WI38 (cell line): ENCODE results near the gene GNAZ.

Experiments
- H3K4me3 ChIP-seq: 2 replicates; pipeline ENCODE4 v1.5.1; 2011; ENCODE audit warnings: low read depth, mild to moderate bottlenecking, control low read depth, low read length
- TF ChIP-seq, protein P1 (sequence below): IDR thresholded peaks from 2 replicates; pipeline ENCODE4 v1.5.1; 2012; ENCODE audit warnings: low read depth, mild to moderate bottlenecking, control low read depth, low read length

The GNAZ gene

DNA sequence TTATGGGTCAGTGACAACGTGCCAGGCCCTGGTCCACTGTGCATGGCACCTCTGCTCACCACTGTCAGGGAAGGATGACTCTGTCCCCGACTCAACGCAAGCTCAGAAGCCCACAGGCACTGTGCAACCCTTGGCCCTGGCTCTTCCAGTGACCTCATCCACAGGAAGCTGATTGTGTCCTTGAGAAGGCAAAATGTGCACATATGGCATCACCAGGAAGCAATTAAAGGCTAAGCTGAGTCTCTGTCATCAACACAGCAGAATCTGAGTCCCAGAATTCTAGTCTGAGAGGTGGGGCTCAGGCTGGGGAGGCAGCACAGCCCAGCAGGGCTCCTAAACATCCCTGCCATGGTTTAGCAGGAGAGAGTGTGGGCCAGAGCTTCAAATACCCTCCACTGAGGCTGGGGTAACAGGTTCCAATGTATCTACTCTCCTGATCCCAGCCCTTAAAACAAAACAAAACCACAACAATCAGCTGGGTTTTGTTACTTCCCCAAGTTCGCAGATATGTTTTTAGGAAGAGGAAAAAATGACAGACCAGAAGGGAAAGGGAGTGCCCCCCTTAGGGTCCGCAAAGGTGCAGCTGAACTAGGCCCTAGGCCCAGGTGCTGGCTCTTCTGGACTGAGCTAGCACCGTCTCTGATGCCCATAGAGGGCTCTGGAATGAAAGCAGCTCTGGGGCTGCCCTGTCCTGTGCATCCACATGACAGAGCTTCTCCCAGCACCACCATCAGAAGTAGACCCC lies 33.5 kb upstream of the GNAZ start:
- TF ChIP-seq, protein P1, sequence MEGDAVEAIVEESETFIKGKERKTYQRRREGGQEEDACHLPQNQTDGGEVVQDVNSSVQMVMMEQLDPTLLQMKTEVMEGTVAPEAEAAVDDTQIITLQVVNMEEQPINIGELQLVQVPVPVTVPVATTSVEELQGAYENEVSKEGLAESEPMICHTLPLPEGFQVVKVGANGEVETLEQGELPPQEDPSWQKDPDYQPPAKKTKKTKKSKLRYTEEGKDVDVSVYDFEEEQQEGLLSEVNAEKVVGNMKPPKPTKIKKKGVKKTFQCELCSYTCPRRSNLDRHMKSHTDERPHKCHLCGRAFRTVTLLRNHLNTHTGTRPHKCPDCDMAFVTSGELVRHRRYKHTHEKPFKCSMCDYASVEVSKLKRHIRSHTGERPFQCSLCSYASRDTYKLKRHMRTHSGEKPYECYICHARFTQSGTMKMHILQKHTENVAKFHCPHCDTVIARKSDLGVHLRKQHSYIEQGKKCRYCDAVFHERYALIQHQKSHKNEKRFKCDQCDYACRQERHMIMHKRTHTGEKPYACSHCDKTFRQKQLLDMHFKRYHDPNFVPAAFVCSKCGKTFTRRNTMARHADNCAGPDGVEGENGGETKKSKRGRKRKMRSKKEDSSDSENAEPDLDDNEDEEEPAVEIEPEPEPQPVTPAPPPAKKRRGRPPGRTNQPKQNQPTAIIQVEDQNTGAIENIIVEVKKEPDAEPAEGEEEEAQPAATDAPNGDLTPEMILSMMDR, result no peak
- no peak overlapping the region for H3K4me3 ChIP-seq

DNA sequence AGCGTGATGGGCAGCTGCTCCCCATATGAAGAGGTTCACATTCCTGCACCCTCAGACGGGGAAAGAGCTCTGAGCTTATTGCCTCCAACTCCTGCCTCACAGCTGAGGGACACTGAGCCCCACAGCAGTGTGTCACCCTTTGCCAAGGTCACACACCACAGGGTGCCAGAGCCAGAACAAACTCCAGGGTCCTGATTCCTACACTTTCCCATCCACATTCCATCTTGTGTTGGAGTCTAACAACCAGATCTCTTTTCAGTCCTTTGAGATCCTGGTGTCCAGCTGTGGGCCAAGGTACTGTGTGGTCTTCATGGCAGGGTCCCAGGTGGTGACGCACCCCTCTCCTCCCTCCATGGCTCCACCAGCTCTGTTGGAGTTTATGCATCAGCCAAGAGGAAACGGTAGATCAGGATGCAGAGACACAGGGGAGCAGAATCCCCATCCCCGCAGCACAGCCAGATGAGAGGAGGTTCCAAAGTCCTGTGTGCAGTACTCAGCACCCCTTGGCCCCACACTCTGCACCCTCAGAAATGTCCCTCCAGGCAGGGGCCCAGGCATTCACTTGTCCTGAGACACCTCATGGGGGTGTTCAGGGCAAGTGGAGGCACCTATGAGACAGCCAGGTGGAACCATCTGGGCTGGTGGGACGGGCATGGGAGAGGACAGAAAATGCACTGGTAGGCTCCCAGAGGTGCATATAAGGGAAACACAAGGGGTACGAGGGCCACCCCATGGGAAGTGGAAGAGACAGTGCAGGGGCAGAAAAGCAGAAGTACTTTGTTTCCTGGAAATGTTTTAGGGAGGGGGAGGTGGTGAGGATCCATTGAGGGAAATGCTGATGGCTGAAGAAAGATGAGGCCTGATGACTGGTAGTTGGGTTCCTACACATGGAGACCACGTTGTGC lies 32.6 kb upstream of the GNAZ start:
- no peak overlapping the region for H3K4me3 ChIP-seq

DNA sequence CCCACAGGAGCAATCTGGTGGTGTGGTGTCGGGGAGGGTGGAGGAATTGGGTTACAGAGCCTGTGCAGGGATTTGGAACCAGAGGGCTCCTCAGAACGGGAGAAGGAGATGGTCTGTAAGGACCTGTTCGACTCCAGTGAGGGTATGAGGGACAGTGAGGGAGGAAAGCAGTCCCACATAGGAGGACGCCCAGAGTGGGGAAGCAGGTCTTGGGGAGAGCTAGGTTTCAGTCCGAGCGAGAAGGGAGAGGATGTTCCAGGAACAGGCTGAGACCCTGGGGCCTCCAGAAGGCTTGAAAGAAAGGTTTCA lies 32.0 kb upstream of the GNAZ start:
- H3K4me3 ChIP-seq, result no peak overlapping the region
- TF ChIP-seq, protein P1, result no peak

More for the DNA sequence above, 32.6 kb upstream of the GNAZ start:
- TF ChIP-seq, protein P1, result no peak

DNA sequence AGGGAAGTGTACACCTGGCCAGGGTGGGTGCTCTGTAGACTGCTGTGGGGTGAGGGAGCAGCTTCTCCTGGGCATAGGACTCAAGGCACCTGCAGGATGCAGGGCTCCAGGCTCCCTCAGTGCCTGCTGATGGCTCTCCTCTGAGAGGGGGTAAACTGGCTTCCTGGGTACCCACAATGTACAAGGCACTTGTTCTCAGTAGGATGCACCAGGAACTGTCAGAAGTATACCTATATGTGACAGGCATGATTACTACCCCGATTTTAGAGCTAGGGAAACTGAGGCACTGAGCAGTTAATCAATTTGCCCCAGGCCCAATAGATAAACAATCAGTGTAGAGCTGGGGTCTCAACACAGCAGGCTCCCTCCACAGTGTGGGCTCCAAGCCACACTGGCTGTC lies 31.4 kb upstream of the GNAZ start:
- TF ChIP-seq, protein P1, result no peak
- H3K4me3 ChIP-seq, result no peak overlapping the region

DNA sequence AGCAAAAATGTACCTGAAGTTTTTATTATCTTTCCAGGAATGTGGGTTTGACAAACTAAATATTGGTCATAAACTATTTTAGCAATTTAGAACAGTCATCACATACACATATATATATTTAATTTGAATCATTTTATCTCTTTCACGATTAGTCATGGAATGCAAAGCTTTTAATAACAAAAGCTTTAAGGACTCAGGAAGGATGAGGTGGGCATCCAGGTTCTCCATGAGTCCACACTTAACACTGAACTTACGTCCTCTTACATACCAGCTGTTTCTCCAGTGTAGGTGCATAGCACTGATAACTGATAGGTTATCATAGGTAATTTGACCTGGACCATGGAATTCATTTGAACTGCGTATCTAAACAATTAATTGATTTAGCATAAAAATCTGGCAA lies 28.1 kb upstream of the GNAZ start:
- no peak overlapping the region for H3K4me3 ChIP-seq
- TF ChIP-seq, protein P1, result no peak

DNA sequence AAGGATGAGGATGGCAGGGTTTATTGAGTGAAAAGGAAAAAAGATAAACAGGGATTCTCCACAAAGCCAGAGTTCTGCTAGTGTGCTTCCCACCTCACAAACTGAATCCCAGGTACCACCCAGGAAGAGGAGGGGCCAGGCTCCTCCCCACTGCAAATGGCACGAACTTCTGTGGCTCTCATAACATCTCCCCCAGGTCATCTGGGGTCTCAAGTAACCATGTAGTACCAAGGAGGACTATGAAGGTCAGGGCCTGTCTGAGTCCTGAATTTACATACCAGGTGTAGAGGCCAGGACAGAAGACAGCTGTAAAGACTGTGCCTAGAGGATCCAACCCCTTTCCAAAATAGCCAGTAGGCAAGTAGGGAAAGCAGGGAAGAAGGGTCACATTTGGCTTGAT lies 25.7 kb upstream of the GNAZ start:
- TF ChIP-seq, protein P1, result no peak
- no peak overlapping the region for H3K4me3 ChIP-seq

DNA sequence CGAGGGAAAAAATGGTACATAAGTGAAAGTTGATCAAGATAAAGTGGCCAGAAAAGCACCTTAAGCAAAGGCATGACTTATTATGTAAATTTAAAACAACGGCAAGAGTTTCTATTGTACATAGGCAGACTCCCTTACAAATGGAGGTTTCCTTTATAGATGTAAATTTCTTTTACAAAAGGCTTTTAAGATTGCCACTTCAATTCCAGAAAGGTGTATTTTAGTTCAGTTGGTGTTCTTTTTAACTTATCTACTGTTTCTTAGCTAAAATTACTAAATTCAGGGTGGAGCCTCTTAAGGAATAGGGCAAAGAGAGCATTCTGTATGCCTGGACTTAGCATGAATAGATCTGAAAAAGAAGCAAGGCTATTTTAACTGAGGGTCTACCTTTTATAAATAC lies 24.9 kb upstream of the GNAZ start:
- TF ChIP-seq, protein P1, result no peak
- no peak overlapping the region for H3K4me3 ChIP-seq
